GM18505 (cell line): ENCODE results near the gene NCAPD3.

Experiments
- ATAC-seq: cut with Tn5 transposase; IDR thresholded peaks from one replicate; pipeline ENCODE4 v1.9.1; 2021; ENCODE audit not compliant: unreplicated experiment
- POLR2A ChIP-seq: IDR thresholded peaks from 4 replicates; pipeline ENCODE4 v1.6.1; 2011; ENCODE audit warnings: borderline replicate concordance; ENCODE audit not compliant: insufficient read depth, insufficient read length; ENCODE audit errors: extremely low read depth

Gene NCAPD3

GRCh38 chr11:134223836-134224709 is at the start of gene NCAPD3, which contains the start of gene VPS26B:
NCAPD3 (minus strand) TSS chr11:134223967; CDS start chr11:134223926, 41 bp downstream.
VPS26B (plus strand) TSS chr11:134224671; CDS start chr11:134225123, 452 bp downstream.
- peak; percentile 71 for ATAC-seq
- TF ChIP-seq POLR2A, result peak; percentile 92

DNA sequence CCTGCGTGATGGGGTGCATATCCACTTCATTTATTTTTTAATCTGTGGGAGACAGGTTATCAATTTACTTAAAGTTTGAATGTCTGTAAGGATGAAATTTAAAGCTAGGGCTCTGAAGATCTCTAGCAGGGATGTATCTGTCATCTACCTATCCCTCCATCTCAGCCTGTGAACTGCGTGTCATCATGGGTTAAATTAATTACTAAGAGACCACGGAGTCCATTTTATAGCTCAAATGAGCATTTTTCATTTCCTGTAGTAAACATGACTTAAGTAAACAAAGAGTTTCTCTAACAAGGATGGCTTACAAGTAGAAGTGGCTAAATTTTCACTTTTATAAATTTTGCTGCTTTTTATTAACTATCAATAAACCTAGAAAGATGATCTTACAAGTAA is 49.5 kb upstream of the NCAPD3 start:
- no peak for TF ChIP-seq POLR2A
- no peak for ATAC-seq

GRCh38 chr11:134272381-134273316 is 48.9 kb upstream of the NCAPD3 start:
- TF ChIP-seq POLR2A, result no peak

DNA sequence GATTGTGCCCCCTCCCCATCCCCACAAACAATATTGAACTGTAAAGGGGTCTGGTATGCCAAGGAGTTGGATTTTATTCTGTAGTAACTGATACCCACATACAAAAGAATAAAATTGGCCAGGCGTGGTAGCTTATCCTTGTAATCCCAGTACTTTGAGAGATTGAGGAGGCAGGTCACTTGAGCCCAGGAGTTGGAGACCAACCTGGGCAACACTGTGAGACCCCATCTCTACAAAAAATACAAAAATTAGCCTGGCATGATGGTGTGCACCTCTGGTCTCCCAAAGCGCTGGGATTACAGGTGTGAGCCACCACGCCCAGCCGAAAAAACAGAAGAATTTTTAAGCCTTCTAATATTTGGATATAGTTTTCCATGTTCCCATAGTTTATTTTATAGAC is 48.2 kb upstream of the NCAPD3 start:
- TF ChIP-seq POLR2A, result no peak
- no peak for ATAC-seq

More at GRCh38 chr11:134272381-134273316, 48.9 kb upstream of the NCAPD3 start:
- ATAC-seq, result no peak

DNA sequence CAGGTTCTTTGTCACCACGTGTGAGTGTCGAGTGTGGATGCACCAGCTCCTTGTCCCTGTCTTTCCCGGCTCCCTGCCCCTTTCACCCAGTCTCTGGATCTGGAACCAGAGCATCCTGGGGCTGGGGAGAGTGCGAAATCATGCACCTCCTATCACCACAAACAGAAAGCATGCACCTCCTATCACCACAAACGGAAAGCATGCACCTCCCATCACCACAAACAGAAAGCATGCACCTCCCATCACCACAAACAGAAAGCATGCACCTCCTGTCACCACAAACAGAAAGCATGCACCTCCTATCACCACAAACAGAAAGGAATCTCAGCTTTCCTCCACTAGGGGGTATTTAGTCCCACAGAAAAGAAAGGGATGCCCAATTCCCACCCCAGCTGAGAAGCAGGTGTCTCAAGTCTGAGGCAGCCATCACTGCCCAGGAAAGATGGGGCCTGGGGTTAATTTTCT is 46.5 kb upstream of the NCAPD3 start:
- no peak for ATAC-seq
- TF ChIP-seq POLR2A, result no peak

DNA sequence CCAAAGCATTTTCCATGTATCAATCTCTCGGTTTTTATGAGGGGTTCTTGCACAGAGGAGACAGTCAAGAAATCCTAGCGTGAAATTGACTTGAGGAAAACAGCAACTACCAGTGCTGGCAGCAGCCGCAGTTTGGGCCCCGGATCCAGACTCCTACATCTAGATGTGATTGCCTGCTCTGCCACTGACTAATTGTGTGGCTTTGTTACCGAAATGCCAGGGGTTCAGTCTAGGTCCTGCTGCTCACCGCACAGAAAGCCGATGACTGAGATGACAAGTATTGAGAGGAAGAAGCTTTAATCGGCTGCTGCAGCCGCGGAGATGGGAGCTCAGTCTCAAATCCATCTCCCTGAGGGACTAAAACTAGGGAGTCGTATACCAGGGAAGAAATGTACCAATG is 44.2 kb upstream of the NCAPD3 start:
- no peak for TF ChIP-seq POLR2A
- no peak for ATAC-seq

DNA sequence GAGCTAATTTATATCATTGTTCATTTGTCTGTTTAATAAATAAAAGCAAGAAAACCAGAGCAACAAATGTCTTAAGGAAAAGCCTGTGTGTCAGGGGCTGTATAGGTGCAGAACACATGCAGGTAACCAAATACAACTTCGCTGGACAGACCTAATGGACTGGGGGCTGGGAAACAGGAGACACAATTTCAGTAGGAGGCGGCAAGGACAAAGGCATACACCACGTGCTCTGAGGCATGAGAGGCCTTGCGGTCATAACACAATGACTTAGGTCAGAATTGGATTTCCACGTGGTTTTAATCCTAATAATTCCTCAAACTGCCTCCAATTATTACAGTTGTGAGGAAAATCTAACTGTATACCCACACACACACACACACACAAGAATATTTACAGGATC is 43.7 kb upstream of the NCAPD3 start:
- TF ChIP-seq POLR2A, result no peak
- ATAC-seq, result no peak

DNA sequence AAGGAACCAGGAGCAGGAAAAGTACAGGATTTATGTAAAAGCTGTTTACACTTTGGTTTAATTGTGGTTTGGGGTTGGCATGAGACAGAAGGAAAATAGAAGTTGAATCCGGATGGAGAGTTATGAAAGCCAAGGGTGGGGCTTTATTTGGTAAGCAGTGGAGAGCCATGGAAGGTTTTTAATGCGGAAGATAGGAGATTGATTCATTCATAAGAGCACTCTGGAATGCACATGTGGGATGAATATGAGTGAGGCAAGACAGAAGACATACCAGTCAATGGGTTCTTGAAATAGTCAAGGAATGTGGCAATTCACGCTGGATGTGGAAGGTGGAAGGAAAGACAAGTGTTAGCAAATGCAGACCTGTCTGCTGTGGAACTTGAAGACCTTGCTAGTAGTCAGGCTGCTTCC is 43.1 kb upstream of the NCAPD3 start:
- no peak for ATAC-seq
- no peak for TF ChIP-seq POLR2A

DNA sequence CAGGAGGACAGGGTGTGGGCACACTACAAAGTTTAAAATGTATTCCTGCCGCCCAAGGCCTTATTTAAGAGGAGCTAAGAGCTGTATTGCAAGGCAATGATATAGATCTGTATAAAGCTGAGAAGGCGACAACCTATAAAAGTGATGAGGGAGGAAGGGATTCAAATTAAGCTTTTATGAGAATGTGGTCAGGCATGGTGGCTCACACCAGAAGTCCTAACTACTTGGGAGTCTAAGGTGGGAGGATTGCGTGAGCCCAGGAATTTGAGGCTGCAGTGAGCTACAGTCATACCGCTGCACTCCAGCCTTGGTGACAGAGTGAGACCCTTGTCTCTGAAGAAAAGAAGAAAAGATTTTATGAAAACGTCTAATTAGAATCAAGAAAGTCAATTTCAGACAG is 42.7 kb upstream of the NCAPD3 start:
- TF ChIP-seq POLR2A, result no peak
- ATAC-seq, result no peak

DNA sequence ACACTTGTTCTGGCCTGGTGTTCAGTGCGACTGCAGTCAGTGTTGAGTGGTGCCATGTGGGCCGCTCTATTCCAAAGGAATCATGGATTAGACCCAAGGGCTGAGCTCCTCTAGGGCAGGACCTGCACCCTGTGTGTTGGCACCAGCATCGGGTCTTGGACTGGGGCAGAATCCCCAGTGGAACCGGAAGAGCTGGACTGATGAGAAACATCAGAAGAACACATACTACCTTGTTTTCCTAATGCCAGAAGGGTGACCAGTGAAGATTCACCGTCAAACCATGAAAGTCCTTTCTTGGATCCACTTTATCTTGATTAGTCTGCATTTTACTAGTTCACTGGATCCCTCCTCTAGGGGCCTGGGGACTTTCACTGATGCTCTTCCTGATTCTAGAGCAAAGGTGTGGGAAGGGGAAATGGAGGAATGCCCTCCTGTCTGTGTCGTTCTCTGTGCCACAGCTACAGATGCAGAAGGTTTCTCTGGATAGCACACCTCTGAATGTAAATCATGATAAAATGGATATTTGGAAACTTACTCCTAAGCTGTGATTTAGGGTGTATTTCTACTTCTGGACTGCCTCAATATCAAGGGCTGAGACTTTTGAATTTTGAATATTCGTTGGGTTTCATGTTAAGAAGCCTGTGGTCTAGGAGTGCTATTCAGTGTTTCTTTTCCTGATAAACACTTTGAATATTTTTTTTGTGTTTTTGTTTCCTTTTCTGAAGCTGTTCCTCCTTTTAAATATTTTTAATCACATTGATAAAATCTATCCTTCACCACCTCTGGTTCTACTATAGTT is 41.4 kb upstream of the NCAPD3 start:
- no peak for TF ChIP-seq POLR2A
- no peak for ATAC-seq

DNA sequence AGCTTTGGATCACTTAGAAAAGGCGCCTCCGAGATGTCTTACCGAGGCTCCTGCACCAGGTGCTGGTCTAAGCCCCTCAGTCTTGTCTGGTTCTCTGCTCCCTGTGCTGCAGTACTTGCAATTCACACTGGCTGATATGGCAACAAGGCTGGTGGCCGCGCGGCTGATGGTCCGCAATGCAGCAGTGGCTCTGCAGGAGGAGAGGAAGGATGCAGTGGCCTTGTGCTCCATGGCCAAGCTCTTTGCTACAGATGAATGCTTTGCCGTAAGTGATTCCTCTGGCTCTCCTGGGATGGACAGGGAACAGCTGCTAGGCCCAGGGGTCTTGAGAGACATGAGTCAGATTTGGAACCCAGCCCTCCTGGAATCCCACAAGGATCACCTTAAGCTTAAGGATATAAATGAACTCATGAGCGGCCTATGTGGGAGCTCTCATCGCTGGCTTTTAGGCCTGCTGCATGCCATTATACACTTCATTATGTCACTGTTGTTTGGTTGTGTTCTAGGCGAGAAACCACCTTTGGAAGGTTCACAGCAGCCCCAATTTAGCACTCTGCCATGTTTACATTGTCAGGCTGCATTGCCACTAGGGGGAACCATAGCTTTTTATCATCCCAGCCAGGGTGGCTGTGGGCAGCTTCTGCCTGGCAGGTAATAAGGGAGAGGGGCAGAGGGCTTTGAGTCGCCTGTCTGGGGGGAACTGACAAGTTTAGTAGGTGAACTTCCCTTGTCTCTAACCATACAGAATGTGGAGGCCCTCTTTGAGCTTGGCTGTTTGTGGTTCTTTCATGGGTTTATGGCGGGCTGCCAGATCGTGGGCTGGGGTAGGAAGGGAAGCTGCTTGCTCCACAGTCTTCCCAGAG is 38.1 kb upstream of the NCAPD3 start:
- ATAC-seq, result no peak
- no peak for TF ChIP-seq POLR2A

GRCh38 chr11:134260983-134261382 is 37.2 kb upstream of the NCAPD3 start:
- TF ChIP-seq POLR2A, result no peak
- ATAC-seq, result no peak

DNA sequence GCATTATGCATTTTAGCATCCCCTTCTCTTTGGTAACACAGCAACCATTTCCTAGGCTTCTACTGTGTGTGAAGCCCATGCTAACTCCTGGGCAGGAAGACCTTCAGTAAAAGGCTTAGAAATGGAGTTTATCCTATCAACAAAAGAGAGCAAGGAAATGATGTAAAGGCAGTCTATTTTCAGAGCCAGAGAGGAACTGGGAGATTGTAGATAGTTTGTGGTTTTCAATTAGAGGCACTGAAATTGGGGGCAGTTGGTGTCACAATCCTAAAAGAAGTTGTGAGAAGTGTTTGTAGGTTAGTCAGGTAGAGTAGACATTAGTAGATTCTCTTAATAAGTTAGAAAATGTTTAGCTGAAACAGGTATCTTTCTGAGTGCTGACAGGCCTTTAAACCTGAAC is 36.7 kb upstream of the NCAPD3 start:
- no peak for TF ChIP-seq POLR2A
- ATAC-seq, result no peak

DNA sequence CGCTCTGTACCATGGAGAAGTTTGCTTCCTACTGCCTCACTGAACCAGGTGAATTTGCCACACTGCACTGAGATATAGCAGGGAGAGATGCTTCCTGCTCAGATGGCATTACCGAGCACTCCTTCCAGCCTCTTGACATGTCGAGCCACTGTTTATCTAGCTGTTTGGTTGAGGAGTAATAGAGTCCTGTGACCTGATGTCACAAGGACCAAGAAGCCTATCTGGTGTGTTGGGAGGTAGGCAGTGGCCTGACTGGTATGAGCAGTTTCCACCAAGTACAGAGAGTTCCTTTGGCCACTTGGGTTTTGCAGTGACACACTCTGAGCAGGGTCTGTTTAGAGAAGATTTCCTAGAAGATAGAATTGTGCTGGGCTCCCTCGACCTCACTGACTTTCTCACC is 34.8 kb upstream of the NCAPD3 start:
- no peak for ATAC-seq
- no peak for TF ChIP-seq POLR2A
